Islet of Langerhans (tissue), 1 donor: Measurements from ENCODE around the gene HTRA1.

Experiments used
- FAIRE-seq: peaks from one replicate; lab custom pipeline; 2011; peaks lifted over from hg19 to GRCh38; lab: Jason Lieb, UNC

Gene HTRA1

DNA sequence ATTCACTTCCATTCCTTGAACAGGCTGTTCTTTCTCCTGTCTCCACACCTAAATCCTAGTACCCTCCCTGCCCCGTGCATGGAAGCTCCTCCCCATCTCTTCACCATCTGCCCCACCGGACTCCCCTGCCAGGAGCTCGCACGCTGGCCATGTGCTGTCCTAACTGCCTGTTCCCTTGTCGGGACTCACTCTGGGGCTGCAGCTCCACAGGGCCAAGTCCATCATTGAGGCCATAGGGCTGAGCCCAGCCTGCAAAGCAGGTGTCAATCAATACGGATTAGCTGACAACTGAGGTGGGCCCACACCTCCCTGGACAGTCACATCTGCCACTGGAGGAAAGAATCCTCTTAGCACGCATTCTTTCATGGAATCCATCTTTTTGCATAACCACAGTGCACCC, 57.8 kb downstream of the HTRA1 start:
- no peak for FAIRE-seq

- no peak for FAIRE-seq
These were observed 58.5 kb downstream of the HTRA1 start for GRCh38 chr10:122519873-122520272.

DNA sequence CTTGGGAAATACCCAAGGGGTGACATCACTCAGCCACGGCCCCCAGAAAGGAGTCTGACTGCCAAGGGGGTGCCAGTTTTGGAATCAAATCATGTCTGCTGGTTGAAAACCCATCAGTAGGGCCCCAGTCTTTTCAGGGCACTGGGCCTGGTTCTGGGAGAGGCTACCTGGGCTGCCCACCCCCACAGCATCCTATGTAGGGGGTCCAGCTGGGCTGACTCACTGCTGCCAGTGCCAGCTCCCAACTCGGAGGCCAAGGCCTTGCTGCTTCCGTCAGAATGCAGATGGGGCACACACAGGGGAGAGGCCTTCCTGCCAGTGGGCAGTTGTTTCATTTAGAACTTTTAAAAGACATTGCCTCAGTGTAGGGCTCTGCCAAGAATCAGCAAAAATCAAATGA, 59.7 kb downstream of the HTRA1 start:
- FAIRE-seq, result no peak

- FAIRE-seq, result no peak
These were observed 63.5 kb downstream of the HTRA1 start for GRCh38 chr10:122524811-122525210.

DNA sequence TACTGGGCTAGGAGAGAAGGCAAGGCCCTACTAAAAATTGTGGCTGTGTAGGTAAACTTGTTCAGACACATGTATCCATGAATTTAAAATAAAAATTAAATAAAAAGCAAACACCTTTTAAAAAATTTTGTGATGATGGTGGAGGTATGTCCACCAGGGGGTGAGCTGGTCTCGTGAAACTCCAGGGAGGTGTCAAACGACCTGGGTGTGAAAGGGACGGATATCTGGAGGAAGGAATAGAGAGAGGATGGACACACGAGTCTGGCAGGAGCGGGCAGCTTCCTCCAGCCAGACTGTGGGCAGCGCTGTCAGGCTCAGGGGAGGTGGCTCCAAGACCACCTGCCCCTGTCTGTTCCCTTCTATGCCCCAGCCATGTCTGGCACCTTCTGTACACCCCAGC, 64.4 kb downstream of the HTRA1 start:
- no peak for FAIRE-seq

GRCh38 chr10:122526892-122527291, 65.5 kb downstream of the HTRA1 start:
- no peak for FAIRE-seq

GRCh38 chr10:122530177-122530576, 68.8 kb downstream of the HTRA1 start:
- no peak for FAIRE-seq

GRCh38 chr10:122531261-122531660, 69.9 kb downstream of the HTRA1 start:
- FAIRE-seq, result no peak

GRCh38 chr10:122531939-122532338, 70.6 kb downstream of the HTRA1 start:
- FAIRE-seq, result no peak

- no peak for FAIRE-seq
These were observed 71.4 kb downstream of the HTRA1 start for GRCh38 chr10:122532601-122533296.

DNA sequence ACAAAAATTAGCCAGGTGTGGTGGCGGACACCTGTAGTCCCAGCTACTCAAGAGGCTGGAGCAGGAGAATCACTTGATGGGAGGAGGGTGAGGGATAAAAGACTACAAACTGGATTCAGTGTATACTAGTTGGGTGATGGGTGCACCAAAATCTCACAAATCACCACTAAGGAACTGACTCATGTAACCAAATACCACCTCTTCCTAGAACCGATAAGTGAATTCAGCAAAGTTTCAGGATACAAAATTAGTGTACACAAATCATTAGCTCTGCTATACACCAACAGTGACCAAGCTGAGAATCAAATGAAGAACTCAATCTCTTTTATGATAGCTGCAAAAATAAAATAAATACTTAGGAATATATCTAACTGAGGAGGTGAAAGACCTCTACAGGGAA, 76.2 kb downstream of the HTRA1 start:
- FAIRE-seq, result no peak

GRCh38 chr10:122541541-122542002, 80.2 kb downstream of the HTRA1 start:
- FAIRE-seq, result no peak

- no peak for FAIRE-seq
These were observed 82.5 kb downstream of the HTRA1 start for GRCh38 chr10:122543676-122544445.

DNA sequence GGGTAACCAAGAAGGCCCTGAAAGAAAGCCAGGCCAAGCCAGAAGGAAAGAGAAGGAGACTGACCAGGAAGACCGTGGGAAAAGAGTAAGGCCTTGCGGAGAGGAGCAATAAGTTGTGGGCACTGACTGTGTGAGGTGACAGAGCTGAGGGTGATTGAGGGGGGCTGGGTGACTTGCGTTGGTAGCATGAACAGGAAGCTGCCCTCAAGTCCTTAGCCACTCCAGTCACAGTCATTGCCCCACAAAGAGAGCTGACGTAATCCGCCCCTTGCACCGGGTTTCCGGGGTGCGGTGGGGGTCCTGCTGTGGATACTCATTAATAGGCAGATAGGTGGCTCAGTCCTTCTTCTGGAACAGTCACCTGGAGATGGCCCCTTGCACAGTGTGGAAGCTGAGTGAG, 83.1 kb downstream of the HTRA1 start:
- no peak for FAIRE-seq

- FAIRE-seq, result no peak
These were observed 84.9 kb downstream of the HTRA1 start for GRCh38 chr10:122546242-122546641.

DNA sequence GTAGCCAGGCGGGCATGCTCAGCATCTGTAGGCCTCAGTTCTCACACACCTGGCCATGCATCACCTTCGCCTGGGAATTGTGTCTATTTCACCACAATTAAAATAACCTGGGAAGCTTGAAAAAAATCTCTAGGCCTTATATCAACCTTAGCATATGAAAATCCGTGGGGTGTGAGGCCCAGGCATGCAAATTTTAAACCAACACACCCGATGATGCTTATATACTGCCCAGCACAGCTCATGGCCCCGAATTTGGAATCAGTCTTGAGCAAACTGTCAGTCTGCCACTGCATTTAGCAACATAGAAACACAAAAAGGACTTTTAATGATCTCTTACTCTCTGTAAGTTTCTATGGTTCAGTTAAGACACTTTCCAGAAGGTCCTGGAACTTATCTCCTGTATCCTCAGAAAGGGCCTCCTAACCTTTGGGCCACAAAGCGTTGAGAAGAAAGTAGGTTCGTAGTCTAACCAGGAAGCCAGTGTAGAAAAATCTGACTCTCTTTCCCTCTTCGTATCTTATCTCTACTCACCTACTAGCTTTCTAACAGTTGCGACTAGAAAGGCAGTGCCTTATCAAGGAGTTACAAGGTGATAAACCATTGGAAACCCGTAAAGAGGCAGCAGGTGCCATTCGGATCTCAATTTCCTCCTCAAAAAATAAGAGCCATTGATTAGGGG, 87.2 kb downstream of the HTRA1 start:
- FAIRE-seq, result no peak

DNA sequence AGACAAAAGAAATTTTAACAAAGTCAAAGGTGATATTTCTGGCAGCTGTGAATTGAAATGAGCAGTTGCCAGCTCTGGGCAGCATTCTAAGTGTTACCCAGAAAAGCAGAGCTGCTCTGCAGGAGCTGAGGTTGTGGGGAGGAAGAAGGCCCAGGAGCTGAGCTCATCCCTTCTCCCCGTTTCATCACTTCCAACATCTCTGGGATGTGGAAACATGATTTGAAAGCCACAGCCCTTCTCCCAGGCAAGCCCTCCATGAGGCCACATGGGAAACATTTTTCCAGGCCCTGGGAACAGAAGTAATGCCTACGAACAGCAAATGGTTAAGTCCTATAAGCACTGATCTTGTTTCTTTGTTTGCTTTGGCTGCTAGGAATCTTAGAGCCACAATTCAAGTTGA, 88.3 kb downstream of the HTRA1 start:
- FAIRE-seq, result no peak

DNA sequence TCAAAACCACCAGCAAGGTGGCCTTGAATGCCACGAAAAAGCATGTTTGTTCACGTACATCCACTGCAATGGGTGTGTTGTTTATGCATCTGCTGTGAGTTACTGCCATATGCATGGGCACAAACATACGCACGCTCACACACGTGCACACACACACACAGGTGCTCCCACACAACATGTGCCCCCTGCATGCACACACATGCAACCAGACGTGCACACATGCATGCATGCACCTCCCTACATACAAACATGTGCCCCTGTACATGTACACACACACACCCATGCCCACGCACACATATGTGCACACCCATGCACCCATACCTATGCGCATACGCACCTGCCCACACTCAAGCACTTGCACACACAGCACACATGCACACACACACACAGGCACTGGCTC, 89.1 kb downstream of the HTRA1 start:
- no peak for FAIRE-seq

DNA sequence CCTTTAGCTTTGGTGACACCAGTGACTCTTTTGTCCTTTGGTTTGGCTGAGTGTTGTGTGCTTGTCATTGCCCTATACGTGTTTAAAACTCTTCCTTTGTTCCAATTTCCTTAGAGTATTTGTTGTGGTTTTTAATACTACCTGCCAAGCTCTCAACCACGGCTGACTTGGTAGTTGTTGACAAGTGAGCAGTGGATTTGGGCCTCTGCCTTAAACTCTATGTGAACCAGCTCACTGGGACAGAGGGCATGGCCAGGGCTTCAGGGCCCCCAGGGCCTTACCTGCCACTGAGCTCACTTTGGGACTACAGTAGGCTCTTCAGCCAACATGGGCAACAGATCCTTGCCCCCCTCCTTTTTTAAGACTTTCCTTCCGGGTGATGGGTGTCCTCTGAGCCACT, 89.6 kb downstream of the HTRA1 start:
- FAIRE-seq, result no peak

DNA sequence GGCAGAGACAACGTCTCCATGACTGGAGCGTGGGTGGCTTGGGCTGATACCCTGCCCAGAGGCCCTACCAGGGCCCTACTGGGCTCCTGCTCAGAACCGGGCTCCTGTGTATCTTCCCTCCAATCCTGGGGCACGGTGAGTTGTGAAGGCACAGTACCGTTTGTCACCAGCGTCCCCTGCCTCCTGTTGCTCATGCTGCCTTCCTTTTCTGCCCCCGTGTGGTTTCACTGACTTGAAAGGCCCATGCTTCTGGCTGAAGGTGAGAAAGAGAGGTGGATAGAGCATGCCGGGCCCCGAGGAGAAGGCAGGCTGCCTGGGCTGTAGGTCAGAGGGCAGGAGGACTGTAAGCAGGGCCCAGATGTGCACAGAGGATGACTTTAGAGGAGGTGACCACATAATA, 90.1 kb downstream of the HTRA1 start:
- FAIRE-seq, result no peak

- no peak for FAIRE-seq
These were observed 92.0 kb downstream of the HTRA1 start for GRCh38 chr10:122553341-122553740.

DNA sequence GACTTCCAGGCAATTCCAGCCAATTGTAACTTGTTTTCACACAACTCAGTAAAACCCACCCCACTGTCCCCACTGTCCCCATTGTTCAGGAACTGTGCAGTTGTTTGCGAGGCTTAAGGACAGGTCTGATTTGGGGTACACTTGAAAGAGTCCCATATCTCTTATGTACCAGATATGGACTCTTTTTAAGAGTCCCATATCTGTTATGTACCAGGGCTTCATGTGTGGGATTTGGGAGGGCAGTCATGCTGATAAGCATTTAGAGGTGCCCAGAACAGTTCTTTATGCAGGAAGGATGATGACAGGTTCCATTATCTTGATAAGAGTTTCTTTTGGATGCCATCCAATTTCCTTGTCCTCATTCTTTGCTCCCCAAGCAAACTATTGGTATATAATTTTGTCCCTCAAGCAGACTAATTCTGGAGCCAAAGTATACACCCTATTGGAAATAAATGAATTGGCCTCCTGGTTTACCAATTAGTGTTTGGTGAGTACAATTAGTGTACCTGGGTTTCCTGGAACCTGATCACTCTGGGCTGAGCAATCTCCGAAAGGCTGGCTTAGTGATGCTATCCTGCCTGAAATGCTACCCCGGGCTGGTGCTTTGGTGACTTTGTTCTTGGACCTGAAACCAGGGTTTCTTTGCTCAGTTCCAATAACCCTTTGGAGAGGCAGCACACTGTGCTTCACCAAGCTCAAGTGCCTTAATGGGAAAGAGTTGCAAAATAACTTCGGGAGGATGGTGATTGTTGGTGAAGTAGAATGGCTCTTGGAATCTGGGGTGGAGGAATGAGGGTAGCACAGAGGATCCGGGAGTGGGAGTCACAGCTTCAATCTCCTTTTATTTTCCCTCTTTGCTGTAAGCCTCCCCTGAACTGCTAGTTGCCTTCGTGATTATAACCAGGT, 93.0 kb downstream of the HTRA1 start:
- no peak for FAIRE-seq
